ENCODE results near the gene CCDC85B. TPM values are rescaled to one million over a fixed set of nuclear protein-coding genes. Genes with fewer than 3 reads are reported as not detected.
A peak's percentile ranks its signal among the peaks of the same experiment; 100 is the strongest.

CCDC85B gene
- total and polyA plus RNA-seq, 2 of the 13 experiments (the other 11 are each of a cell fraction or from before 2014, with no cell fraction given): 8.2 to 19.5 TPM

DNA sequence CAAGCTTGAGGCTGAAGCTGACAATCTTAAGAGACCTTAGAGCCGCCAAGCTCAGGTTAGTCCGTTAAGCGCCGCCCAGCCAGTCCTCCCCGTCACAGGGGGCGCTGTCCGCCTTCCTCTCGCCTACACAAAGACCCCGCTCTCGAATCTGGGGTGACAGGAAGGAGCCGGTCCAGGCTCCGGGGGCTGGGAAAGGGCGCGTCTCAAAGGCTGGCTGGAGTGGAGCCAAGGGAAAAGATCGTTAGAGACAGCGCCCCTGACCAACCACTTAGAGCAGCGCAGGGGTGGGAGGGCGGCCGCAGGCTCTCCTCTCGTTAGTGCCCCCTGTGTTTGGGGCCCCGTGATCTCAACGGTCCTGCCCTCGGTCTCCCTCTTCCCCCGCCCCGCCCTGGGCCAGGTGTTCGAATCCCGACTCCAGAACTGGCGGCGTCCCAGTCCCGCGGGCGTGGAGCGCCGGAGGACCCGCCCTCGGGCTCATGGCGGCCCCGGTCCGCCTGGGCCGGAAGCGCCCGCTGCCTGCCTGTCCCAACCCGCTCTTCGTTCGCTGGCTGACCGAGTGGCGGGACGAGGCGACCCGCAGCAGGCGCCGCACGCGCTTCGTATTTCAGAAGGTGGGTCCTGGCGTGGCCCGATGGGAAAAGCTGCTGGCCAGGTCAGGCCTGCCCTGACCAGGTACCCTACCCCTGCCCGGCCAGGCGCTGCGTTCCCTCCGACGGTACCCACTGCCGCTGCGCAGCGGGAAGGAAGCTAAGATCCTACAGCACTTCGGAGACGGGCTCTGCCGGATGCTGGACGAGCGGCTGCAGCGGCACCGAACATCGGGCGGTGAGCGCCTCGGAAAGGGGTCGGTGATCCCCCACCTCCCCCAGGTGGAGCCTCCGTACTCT, 30.0 kb upstream of the CCDC85B start, which contains the start of gene MUS81 (continued):
- TF ChIP-seq ZNF660 (CRISPR knock-in tag; IDR thresholded peaks at IDR 0.05; ENCODE audit: borderline replicate concordance, low read depth) (no peak), CBX5 (CRISPR knock-in tag; IDR thresholded peaks at IDR 0.05; ENCODE audit: borderline replicate concordance) (peak; percentile 90; the same call in 1 of the 2 replicates), ZNF260 (CRISPR knock-in tag; IDR thresholded peaks at IDR 0.05; ENCODE audit: borderline replicate concordance, low read depth) (no peak), TMF1 (CRISPR knock-in tag; IDR thresholded peaks at IDR 0.05; ENCODE audit: low read depth) (no peak), GPN1 (CRISPR knock-in tag; IDR thresholded peaks at IDR 0.05; ENCODE audit: borderline replicate concordance) (peak; percentile 70; the same call in 1 of the 2 replicates), ZZZ3 (CRISPR knock-in tag; IDR thresholded peaks at IDR 0.05; ENCODE audit: borderline replicate concordance) (no peak), RFXANK (CRISPR knock-in tag; IDR thresholded peaks at IDR 0.05) (no peak), ZNF383 (CRISPR knock-in tag; IDR thresholded peaks at IDR 0.05; ENCODE audit: borderline replicate concordance) (no peak), MEIS2 (CRISPR knock-in tag; IDR thresholded peaks at IDR 0.05) (peak; percentile 75; the same call in 1 of the 2 replicates), ZNF629 (CRISPR knock-in tag; conservative IDR thresholded peaks at IDR 0.05) (peak; percentile 23; the same call in 1 of the 2 replicates), GATA4 (IDR thresholded peaks at IDR 0.05; ENCODE audit: borderline replicate concordance, low read depth) (no peak), CAMTA2 (CRISPR knock-in tag; IDR thresholded peaks at IDR 0.05; ENCODE audit: borderline replicate concordance) (peak; percentile 74; the same call in 1 of the 2 replicates), PPARG (CRISPR knock-in tag; conservative IDR thresholded peaks at IDR 0.05) (peak; percentile 54), ZFP36L2 (CRISPR knock-in tag; IDR thresholded peaks at IDR 0.05) (no peak), ERF (CRISPR knock-in tag; IDR thresholded peaks at IDR 0.05) (peak; percentile 85; the same call in 1 of the 2 replicates), RELA (CRISPR knock-in tag; IDR thresholded peaks at IDR 0.05) (no peak), MYNN (CRISPR knock-in tag; IDR thresholded peaks at IDR 0.05; ENCODE audit: low read depth) (no peak), SIN3A (IDR thresholded peaks at IDR 0.05; ENCODE audit: borderline replicate concordance, low read depth, low read length) (peak; percentile 95), KAT2B (IDR thresholded peaks at IDR 0.05; ENCODE audit: borderline replicate concordance, low read depth, low read length) (no peak)
- TF ChIP-seq, protein P1, sequence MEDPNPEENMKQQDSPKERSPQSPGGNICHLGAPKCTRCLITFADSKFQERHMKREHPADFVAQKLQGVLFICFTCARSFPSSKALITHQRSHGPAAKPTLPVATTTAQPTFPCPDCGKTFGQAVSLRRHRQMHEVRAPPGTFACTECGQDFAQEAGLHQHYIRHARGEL (CRISPR knock-in tag; IDR thresholded peaks at IDR 0.05): peak; percentile 82
- TF ChIP-seq, protein P2, sequence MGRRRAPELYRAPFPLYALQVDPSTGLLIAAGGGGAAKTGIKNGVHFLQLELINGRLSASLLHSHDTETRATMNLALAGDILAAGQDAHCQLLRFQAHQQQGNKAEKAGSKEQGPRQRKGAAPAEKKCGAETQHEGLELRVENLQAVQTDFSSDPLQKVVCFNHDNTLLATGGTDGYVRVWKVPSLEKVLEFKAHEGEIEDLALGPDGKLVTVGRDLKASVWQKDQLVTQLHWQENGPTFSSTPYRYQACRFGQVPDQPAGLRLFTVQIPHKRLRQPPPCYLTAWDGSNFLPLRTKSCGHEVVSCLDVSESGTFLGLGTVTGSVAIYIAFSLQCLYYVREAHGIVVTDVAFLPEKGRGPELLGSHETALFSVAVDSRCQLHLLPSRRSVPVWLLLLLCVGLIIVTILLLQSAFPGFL (CRISPR knock-in tag; IDR thresholded peaks at IDR 0.05): no peak
- TF ChIP-seq, protein P3, sequence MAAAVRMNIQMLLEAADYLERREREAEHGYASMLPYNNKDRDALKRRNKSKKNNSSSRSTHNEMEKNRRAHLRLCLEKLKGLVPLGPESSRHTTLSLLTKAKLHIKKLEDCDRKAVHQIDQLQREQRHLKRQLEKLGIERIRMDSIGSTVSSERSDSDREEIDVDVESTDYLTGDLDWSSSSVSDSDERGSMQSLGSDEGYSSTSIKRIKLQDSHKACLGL (CRISPR knock-in tag; IDR thresholded peaks at IDR 0.05): peak; percentile 72
- TF ChIP-seq, protein P4, sequence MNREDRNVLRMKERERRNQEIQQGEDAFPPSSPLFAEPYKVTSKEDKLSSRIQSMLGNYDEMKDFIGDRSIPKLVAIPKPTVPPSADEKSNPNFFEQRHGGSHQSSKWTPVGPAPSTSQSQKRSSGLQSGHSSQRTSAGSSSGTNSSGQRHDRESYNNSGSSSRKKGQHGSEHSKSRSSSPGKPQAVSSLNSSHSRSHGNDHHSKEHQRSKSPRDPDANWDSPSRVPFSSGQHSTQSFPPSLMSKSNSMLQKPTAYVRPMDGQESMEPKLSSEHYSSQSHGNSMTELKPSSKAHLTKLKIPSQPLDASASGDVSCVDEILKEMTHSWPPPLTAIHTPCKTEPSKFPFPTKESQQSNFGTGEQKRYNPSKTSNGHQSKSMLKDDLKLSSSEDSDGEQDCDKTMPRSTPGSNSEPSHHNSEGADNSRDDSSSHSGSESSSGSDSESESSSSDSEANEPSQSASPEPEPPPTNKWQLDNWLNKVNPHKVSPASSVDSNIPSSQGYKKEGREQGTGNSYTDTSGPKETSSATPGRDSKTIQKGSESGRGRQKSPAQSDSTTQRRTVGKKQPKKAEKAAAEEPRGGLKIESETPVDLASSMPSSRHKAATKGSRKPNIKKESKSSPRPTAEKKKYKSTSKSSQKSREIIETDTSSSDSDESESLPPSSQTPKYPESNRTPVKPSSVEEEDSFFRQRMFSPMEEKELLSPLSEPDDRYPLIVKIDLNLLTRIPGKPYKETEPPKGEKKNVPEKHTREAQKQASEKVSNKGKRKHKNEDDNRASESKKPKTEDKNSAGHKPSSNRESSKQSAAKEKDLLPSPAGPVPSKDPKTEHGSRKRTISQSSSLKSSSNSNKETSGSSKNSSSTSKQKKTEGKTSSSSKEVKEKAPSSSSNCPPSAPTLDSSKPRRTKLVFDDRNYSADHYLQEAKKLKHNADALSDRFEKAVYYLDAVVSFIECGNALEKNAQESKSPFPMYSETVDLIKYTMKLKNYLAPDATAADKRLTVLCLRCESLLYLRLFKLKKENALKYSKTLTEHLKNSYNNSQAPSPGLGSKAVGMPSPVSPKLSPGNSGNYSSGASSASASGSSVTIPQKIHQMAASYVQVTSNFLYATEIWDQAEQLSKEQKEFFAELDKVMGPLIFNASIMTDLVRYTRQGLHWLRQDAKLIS (CRISPR knock-in tag; IDR thresholded peaks at IDR 0.05): 0 out of 2 replicates have a peak, but pooled peaks have one; percentile 23
- TF ChIP-seq, protein P5, sequence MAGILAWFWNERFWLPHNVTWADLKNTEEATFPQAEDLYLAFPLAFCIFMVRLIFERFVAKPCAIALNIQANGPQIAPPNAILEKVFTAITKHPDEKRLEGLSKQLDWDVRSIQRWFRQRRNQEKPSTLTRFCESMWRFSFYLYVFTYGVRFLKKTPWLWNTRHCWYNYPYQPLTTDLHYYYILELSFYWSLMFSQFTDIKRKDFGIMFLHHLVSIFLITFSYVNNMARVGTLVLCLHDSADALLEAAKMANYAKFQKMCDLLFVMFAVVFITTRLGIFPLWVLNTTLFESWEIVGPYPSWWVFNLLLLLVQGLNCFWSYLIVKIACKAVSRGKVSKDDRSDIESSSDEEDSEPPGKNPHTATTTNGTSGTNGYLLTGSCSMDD (CRISPR knock-in tag; IDR thresholded peaks at IDR 0.05): no peak

Measured in HepG2 (cell line).